NCI-H748 treated with DMSO at 0.1 percent for 48 hours (cell line): ENCODE data around the gene ST8SIA6.
"Not testable (repeated sequence)": the region's sequence is repeated elsewhere in the genome, so short reads cannot be mapped to it uniquely, and the experiment has no call there.

Experiments
- DNase-seq: peaks from one replicate; lab custom pipeline; 2025; lab: John Stamatoyannopoulos, UW

ST8SIA6 gene, protein sequence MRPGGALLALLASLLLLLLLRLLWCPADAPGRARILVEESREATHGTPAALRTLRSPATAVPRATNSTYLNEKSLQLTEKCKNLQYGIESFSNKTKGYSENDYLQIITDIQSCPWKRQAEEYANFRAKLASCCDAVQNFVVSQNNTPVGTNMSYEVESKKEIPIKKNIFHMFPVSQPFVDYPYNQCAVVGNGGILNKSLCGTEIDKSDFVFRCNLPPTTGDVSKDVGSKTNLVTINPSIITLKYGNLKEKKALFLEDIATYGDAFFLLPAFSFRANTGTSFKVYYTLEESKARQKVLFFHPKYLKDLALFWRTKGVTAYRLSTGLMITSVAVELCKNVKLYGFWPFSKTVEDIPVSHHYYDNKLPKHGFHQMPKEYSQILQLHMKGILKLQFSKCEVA

DNA sequence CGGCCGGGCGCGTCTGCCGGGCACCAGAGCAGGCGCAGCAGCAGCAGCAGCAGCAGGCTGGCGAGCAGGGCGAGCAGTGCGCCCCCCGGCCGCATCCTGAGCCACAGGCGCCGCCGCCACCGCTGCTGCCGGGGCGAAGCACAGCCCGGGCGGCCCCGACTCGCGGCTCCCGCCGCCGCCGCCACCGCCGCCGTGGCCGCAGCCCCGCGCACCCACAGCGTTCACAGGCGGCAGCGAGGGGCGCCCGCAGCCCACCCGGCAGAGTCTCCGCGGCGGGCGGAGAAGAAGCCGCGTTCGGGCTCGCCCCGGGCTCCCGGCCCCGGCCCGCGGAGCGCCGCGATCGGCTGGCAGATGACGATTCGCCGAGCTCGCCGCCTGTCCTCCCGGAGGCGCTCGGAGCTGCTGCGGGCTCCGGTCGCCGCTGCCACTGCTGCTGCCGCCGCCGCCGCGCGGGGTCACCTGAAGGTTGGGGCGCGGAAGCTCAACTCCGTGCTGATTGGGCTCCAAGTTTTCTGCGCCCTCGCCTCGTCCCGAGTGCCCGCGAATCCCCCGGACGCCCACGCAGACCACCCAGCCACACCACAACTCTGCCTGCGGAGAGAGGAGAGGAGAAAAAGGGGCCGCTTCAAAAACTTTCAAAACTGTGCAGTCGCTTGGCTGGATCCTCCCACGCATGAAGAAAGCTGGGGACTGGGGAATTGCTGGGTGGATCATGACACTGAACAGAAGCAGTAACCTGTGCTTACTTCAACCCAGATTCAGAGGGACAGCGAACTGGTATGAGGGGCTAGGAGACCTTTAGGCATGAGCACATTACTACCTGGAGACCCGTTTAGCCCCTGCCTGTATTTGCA, at the start of gene ST8SIA6:
Gene ST8SIA6 (minus strand): TSS at position 435 of the 854 bp plus-strand sequence. CDS start 340 bp downstream, at position 95.
- DNase-seq = no peak

DNA sequence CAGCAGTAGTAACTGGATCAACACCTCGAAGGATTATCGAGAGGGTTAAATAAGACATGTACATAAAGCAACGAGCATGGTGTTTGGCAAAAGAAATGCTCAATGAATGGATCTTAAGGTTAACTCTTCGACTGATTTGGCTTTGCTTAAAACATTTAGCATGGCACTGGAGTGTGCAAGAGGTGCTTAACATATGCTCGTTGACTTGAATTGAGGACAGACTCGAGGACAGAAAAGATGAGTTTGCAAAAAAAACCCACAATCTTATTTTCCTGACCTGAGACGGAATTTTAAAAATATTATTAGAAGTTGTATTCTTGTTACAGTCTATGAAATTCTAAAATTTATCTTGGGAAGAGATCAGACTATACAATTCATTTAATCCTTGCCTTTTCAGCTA, 49.4 kb upstream of the ST8SIA6 start:
- DNase-seq = no peak

DNA sequence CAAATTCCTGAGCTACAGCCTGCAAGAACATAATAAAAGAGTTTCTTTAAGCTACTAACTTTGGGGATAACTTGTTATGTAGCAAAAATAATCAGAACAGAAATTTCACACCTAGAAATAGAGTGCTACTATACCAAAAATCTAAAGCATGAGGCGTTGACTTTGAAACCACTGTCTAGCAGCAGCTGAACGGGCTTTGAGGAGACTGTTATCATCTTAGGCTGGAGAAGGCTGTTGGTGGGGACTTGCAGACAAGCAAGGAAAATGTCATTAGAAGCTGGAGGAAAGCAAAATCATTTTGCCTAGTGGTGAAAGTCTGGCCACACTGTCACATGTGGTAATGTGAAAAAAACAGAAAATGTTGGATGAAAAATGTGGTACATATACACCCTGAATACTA, 48.4 kb upstream of the ST8SIA6 start:
- DNase-seq = no peak

DNA sequence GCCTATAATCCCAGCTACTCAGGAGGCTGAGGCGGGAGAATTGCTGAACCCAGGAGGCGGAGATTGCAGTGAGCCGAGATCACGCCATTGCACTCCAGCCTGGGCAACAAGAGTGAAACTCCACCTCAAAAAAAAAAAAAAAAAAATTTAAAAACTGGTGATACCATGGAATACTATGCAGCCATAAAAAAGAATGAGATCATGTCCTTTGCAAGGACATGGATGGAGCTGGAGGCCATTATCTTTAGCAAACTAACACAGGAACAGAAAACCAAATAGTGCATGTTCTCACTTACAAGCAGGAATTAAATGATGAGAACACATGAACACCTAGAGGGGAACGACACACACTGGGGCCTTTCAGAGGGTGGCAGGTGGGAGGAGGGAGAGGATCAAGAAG, 44.6 kb upstream of the ST8SIA6 start:
- DNase-seq = not testable (repeated sequence)

DNA sequence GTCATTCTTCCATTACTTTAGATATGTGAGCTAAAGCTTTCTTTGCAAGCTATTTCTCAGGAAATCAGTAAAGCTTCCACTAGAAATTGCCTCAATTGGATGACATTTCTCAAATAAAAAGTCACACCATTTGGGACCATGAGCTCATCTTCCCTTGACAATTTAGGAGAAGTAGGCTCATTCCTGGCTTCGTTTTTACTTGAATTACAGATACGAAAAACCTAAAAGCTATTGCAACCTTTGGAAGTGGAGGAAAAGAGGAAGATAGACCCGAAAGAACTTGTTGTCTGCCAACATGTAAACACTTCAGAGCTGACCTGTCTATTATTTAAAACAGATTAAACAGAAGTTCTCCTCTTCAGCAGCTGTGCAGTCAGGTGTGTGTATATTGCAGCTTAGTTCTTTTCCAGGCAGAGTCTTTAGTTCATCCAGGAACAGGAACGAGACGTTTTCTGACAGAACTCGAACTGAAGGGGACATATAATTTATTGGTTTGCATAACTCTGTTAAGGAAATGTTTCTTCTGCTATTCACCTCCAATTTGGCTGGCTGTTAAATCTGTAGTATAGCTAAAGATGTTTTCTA, 43.1 kb upstream of the ST8SIA6 start:
- no peak for DNase-seq

DNA sequence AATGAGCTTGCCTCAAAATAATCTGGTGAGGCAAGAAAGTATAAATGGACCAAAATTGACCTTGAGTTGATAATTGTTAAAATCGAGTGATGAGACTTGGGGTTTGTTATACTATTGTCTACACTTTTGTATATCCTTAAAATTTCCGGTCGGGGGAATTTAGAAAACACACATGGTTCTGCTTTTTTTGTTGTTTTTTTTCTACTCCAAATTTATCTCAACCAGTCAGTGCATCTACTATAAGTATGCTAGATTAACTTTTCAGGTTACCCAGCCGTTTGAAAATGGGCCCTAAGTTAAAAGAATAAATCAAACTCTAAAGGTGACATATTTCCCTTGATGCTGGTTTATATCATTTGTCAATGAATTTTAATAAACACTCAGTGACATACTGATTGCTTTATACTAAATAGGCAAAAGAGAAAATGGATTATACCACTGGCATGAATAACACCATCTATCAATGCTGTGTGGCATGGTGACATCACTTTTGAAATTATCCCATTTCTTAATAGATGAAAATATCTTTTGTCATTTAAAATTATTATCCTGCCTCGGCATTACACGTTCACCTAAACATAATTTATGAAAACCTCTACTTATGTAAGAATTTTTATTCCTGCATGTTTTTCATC, 40.3 kb upstream of the ST8SIA6 start:
- DNase-seq = no peak

DNA sequence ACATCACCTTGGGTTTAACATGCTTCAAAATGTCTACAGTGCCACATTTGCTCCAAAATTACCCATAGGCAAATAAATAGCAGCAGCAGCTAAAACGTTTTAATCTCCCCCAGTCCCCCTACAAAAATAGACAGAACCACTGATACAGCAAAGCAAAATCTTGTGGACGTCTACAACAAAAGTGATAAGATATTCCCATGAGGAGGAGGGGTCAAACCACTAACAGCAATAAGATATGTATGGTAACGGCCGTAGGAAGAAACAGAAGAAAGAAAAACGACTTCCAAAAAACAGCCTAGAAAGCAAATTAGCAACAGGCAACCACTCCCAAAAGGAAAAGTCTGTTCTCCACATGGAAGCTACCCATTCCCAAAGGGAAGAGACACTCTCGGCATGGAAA, 34.5 kb upstream of the ST8SIA6 start:
- no peak for DNase-seq

DNA sequence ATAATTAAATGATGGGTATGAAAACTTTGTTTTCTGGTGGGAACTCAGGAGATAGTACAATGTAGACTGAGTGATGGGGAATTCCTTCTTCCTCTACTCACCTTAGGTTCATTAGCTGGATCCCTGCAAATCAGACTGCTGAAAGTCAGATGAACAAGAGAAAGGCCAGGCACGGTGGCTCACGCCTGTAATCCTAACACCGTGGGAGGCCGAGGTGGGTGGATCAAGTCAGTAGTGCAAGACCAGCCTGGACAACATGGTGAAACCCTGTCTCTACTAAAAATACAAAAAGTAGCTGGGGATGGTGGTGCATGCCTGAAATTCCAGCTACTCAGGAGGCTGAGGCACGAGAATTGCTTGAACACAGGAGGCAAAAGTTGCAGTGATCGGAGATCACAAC, 28.7 kb upstream of the ST8SIA6 start:
- no peak for DNase-seq

DNA sequence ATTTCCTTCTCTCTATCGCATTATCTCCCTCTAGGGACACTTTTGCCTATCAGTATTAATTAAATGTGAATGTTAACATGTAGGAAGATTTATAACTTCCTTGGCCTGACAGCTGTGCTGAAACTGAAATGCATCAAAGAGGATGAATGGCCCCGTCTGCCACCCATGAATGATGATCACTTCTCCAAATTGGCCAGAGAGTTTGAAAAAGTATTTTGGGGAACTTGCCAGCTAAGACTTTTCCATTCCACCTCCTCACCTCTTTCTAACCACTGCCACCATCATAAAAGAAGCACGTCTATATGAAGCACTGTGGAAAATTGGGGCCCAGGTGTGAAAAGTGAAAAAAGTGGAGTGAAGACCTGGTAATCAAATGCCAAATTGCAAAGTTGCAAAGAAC, 25.4 kb upstream of the ST8SIA6 start:
- no peak for DNase-seq

DNA sequence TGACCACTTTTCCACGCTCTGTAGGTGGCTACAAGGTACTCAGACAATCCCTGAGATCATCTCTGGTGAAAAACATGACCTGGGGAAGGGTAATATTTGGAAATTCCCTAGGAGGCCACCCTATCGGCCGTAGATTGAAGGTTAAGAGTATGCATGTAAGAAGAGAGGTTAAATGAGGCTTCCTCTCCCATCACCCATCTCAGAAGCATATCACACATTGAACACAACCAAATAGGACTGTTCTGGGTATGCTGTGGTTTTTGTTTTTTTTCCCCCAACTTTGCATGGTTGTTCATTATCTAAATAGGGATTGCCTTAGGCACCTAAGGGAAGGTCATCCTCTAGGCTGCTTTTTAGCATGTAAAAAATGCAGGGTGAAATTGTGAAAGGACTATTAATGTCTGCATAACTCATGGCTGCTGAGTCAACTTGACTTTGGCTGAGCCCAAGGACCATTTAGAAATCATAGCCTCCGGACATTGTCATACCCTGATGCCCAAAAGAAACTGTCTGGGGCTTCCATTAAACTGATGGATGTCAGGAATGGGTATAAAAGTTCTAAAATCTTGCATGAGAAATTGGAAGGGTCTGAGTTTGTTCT, 24.7 kb upstream of the ST8SIA6 start:
- no peak for DNase-seq

DNA sequence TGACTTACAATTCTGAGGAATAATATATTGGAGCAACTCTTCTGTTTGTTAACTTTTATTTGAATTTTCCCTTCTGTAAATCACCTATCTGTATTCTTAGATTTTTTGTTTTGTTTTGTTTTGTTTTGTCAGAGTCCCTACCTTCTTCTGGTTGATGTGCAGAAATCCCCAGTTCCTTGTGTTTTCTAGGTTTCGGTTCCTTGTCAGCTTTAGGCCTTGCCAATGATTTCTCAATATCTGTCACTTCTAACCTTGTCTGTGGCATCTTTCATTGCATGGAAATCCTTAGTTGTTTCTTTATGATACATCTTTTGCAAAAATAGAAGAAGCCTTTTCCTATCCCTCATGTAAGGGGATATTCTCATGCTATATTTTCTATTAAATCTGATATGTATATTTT, 21.7 kb upstream of the ST8SIA6 start:
- no peak for DNase-seq

DNA sequence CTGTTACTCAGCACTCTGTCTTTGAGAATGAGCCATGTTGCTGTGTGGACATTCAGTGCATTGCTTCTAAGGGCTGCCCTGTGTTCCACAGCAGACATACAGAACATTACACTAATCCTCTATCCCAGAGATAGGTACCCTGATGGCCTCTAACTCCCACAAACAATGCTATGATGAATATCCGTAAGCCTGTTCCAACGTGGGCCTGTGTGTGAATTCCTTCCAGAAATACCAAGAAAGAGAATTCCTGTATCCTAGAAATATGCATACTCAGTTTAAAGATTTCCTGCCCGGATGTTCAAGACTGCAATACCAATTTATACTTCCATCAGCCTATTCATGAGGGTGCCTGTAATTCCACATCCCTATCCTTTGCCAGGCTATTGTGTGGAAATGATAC, 21.3 kb upstream of the ST8SIA6 start:
- DNase-seq = no peak

DNA sequence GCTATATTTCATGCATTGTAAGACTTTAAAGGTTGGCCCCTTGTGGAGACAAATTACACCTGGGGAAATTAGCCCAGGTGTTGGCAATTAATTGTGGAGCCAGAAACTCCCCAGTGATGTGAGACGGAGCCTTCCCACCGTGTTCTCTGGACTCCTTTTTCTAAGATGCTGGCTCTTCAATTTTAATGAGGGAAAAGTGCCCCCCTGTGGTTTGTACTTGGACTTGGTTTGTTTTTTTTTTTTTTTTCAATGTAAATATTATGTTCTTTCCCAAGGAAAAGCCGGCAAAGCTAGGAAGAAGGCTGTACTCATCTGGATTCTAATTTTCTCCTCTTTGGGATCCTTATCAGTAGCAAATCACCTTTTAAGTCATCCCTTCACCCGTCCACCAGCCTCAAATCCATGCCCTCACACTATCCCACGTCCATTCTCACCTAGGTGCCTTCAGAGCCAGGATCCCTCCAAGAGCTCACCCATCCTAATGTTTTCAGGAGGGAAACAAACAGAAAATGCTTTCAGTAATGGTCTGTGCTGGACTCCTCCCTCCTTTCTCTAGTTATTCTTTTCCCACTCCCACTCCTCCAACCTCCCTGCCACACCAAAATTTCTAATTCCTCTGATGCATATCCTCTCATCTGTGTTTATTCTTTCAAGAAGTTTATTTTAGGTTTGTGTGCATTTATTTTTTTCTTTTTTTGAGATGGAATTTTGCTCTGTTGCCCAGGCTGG, 20.4 kb upstream of the ST8SIA6 start:
- DNase-seq = peak; percentile 20

DNA sequence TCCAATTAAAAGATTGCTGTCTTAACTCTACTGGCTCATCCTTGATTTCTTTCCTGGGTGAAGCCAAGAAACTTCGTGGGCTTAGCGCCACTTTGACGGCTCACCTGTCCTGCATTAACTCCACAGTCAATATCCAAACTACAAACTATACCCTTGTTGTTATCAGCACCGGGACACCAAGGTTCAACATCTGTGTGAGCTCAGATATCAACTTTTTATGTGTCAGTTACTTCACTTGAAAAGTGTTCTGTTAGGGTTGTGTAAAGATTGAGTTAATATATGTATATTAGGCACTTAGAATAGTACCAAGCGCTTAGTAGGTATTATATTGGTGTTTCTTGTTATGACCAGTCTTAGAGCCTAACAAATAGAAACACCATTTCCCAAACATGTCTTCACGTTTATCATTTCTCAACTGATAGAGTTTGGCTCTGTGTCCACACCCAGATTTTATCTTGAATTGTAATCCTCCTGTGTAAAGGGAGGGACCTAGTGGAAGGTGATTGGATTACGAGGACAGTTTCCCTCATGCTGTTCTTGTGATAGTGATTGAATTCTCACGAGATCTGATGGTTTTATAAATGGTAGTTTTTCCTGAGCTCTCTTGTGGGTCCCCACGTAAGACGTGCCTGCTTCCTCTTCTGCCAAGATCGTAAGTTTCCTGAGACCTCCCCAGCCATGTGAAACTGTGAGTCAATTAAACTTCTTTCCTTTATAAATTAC, 19.0 kb upstream of the ST8SIA6 start:
- DNase-seq = no peak

DNA sequence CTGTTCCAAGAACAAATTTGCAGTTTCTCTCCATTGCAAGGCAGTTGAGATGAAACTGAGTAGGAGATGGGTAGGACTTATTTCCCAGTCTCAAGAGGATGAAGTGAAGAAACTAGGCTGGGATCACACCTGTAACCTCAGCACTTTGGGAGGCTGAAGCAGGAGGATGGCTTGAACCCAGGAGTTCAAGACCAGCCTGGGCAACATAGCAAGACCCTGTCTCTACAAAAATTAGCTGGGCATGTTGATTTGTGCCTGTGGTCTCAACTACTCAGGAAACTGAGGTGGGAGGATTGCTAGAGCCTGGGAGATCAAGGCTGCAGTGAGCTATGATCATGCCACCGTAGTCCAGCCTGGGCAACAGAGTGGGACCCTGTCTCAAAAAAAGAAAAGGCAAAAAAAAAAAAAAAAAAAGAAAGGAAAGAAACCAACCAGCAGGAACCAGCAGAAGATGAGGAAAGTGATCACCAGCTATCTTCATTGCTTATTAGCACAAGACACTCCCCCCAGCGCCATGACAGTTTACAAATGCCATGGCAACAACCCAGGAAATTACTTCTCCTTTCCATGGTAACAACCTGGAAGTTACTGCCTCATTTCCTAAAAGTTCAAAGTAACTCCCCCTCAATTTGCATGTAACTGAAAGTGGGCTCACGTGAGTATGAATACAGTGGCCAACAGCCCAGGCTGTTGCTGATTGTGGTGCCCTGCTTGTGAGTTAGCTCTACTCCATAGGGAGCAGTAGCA, 18.3 kb upstream of the ST8SIA6 start:
- DNase-seq = no peak

DNA sequence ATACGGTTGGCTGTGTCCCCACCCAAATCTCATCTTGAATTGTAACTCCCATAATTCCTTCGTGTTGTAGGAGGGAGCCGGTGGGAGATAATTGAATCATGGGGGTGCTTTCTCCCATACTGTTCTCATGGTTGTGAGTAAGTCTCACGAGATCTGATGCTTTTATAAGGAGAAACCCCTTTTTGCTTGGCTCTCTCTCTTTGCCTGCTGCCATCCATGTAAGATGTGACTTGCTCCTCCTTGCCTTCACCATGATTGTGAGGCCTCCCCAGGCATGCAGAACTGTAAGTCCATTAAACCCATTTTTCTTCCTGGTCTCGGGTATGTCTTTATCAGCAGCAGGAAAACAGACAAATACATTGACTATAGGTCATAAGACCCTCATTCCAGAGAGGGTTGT, 15.9 kb upstream of the ST8SIA6 start:
- no peak for DNase-seq

DNA sequence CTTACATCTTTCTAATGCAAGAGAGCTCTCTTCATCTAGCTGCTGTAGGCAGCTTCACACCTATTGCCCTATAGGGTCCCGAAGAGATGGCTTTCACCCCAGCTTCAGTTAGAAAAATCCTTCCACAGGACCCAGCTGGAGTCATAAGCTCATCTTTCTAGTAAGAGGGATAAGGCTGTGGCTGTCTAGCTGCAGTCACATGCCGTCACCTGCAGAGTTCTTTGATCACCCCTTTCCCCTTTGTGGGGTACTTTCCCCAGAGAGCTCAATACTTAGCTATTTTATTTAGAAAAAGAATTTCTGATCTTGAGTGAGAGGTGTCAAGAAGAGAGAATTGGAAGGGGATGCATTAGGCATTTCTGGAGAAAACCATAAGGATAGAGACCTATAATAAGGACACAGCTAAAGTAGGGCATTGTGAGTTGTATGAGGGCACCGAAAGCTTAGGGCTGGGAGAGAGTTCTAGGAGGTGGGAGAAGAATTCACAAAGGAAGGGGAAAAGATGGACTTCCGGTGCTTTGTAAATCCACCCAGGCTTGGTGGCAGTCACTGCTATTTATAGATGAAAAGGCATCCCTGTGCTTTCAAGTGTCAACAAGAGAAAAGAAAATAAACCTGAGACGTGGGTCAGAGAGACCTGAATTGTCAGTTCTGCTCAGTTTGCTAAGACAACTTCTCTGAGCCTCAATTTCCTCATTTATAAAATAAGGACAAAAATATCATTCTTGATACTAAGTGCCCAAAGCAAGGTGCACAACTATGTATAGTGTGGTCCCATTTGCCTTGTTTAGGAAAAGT, 11.1 kb upstream of the ST8SIA6 start:
- no peak for DNase-seq

DNA sequence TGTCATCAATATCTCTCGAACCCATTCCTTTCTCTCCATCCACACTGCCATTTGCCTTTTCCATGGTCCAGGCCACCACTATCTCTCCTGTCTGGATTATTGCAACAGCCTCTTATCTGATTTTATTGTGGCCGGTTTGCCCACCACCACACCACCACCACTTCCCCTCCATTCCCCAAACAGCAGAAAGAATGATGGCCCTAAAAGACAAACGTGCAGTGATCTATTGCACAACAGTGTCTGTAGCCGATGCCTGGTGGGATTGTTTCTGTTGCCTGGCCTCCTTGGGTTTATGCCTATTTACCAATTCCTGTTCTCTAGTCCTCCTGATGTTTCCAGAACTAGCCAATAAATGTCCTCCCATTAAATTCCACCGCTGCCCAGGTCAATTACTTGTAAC, 10.2 kb upstream of the ST8SIA6 start:
- no peak for DNase-seq

DNA sequence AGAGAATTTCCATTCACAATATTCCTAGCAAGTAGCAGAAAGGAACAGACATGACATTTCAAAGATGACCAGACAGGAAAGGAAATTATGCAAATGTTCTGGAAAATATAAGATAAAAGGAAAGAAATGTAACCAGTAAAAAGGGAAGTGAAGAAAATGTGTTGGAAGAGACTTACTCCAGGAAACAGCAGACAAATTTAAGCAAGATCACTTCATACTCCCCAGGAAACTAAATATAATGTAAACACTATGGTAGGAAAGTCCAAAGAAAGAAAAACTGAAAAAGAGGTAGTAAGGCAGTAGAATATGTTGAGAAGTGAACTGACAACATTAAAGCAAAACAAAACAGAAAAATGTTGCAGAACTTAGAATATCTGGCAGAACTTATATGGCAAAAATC, 6.4 kb upstream of the ST8SIA6 start:
- DNase-seq = no peak
